Measurements from ENCODE around the gene MAP2. TPM values are rescaled to one million over a fixed set of nuclear protein-coding genes. Genes with fewer than 3 reads are reported as not detected.

MAP2 gene
- total RNA-seq, 1 experiment from 2014 or later, result 7.6 TPM

DNA sequence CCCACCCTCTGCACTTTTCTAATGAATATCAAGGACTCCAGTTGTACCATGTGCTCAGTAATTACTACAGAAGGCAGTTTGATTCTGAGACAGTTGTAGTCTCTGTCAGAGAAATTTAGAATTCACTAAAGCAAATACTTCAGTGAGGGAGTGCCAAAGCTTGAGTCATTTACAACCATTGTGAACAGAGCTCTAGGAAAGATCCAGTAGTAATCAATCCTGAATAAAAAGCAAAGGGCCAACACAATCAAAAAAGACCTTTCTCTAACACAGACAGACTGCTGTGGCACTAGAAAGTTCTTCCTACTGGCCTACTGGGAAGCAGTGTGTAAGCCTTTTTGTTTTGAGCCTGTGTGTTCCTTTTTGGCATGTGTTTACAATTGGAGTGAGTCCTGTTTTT lies 212.2 kb downstream of the MAP2 start (continued):
- TF ChIP-seq, protein P1, sequence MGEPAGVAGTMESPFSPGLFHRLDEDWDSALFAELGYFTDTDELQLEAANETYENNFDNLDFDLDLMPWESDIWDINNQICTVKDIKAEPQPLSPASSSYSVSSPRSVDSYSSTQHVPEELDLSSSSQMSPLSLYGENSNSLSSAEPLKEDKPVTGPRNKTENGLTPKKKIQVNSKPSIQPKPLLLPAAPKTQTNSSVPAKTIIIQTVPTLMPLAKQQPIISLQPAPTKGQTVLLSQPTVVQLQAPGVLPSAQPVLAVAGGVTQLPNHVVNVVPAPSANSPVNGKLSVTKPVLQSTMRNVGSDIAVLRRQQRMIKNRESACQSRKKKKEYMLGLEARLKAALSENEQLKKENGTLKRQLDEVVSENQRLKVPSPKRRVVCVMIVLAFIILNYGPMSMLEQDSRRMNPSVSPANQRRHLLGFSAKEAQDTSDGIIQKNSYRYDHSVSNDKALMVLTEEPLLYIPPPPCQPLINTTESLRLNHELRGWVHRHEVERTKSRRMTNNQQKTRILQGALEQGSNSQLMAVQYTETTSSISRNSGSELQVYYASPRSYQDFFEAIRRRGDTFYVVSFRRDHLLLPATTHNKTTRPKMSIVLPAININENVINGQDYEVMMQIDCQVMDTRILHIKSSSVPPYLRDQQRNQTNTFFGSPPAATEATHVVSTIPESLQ (CRISPR knock-in tag; IDR thresholded peaks at IDR 0.05), result no peak
- TF ChIP-seq, protein P2, sequence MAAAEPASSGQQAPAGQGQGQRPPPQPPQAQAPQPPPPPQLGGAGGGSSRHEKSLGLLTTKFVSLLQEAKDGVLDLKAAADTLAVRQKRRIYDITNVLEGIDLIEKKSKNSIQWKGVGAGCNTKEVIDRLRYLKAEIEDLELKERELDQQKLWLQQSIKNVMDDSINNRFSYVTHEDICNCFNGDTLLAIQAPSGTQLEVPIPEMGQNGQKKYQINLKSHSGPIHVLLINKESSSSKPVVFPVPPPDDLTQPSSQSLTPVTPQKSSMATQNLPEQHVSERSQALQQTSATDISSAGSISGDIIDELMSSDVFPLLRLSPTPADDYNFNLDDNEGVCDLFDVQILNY (CRISPR knock-in tag; IDR thresholded peaks at IDR 0.05), result no peak
- TF ChIP-seq ATF1 (CRISPR knock-in tag; IDR thresholded peaks at IDR 0.05) (no peak), SP1 (CRISPR knock-in tag; conservative IDR thresholded peaks at IDR 0.05) (no peak), E2F1 (CRISPR knock-in tag; IDR thresholded peaks at IDR 0.05) (no peak), ZNF219 (CRISPR knock-in tag; IDR thresholded peaks at IDR 0.05; ENCODE audit: borderline replicate concordance) (no peak)

- H3K4me1 Mint-ChIP-seq, result 0 out of 2 replicates have a peak, but pooled peaks cover 5% of the 10 kb centered on the region
- no peaks in the 10 kb centered on the region for H3K27me3 Mint-ChIP-seq (ENCODE audit: low read depth)
- no peak for DNase-seq (ENCODE audit: low spot score)
- ChIA-PET CTCF (no interaction called here), POLR2A (no interaction called here)
- TF ChIP-seq ETV6 (CRISPR knock-in tag; IDR thresholded peaks at IDR 0.05), result no peak
- no peak for TF ChIP-seq FOXJ3 (CRISPR knock-in tag; IDR thresholded peaks at IDR 0.05; ENCODE audit: borderline replicate concordance)
- no peak for TF ChIP-seq CDX4 (CRISPR knock-in tag; IDR thresholded peaks at IDR 0.05; ENCODE audit: borderline replicate concordance)
- TF ChIP-seq, protein P2 (CRISPR knock-in tag; IDR thresholded peaks at IDR 0.05), result no peak
- no peak for TF ChIP-seq EMX1 (CRISPR knock-in tag; IDR thresholded peaks at IDR 0.05)
- no peak for TF ChIP-seq SP1 (CRISPR knock-in tag; conservative IDR thresholded peaks at IDR 0.05)
- no peak for TF ChIP-seq ZNF121 (CRISPR knock-in tag; IDR thresholded peaks at IDR 0.05)
- TF ChIP-seq ZNF138 (CRISPR knock-in tag; conservative IDR thresholded peaks at IDR 0.05), result no peak
- no peak for TF ChIP-seq FOXP1 (CRISPR knock-in tag; IDR thresholded peaks at IDR 0.05; ENCODE audit: borderline replicate concordance)
- no peak for TF ChIP-seq ERG (CRISPR knock-in tag; IDR thresholded peaks at IDR 0.05)
- no peak for TF ChIP-seq ZNF263 (CRISPR knock-in tag; IDR thresholded peaks at IDR 0.05; ENCODE audit: low read depth)
- no peak for TF ChIP-seq JUN (CRISPR knock-in tag; IDR thresholded peaks at IDR 0.05)
- no peak for TF ChIP-seq GTF2I (CRISPR knock-in tag; conservative IDR thresholded peaks at IDR 0.05)
- TF ChIP-seq ZNF219 (CRISPR knock-in tag; IDR thresholded peaks at IDR 0.05; ENCODE audit: borderline replicate concordance), result no peak
- TF ChIP-seq, protein P3, sequence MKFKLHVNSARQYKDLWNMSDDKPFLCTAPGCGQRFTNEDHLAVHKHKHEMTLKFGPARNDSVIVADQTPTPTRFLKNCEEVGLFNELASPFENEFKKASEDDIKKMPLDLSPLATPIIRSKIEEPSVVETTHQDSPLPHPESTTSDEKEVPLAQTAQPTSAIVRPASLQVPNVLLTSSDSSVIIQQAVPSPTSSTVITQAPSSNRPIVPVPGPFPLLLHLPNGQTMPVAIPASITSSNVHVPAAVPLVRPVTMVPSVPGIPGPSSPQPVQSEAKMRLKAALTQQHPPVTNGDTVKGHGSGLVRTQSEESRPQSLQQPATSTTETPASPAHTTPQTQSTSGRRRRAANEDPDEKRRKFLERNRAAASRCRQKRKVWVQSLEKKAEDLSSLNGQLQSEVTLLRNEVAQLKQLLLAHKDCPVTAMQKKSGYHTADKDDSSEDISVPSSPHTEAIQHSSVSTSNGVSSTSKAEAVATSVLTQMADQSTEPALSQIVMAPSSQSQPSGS (CRISPR knock-in tag; IDR thresholded peaks at IDR 0.05; ENCODE audit: borderline replicate concordance, low read depth), result no peak
- no peak for TF ChIP-seq RELA (CRISPR knock-in tag; IDR thresholded peaks at IDR 0.05; ENCODE audit: borderline replicate concordance)
- TF ChIP-seq TEAD4 (CRISPR knock-in tag; IDR thresholded peaks at IDR 0.05), result no peak
- TF ChIP-seq OVOL2 (CRISPR knock-in tag; IDR thresholded peaks at IDR 0.05; ENCODE audit: borderline replicate concordance), result no peak
- TF ChIP-seq ZNF317 (CRISPR knock-in tag; IDR thresholded peaks at IDR 0.05; ENCODE audit: borderline replicate concordance, low read depth), result no peak
- H3K4me3 Mint-ChIP-seq, result no peak overlapping the region
- no peaks in the 10 kb centered on the region for H3K36me3 Mint-ChIP-seq
- no peak for ATAC-seq
- no peaks in the 10 kb centered on the region for H3K9me3 Mint-ChIP-seq
- H3K27ac Mint-ChIP-seq, result no peak overlapping the region
Observed at GRCh38 chr2:209637293-209637692, 213.4 kb downstream of the MAP2 start.
